Glutamatergic neuron (in vitro differentiated cells): ENCODE measurements around the gene MTG2. TPM values are rescaled to one million over a fixed set of nuclear protein-coding genes. Genes with fewer than 3 reads are reported as not detected.

ENCODE experiments used
- DNase-seq: peaks from one replicate; pipeline ENCODE4 v3.0.0; 2022
- H3K27ac Mint-ChIP-seq: one replicate; pipeline ENCODE4 v1.8.0; 2020; ENCODE audit warnings: mild to moderate bottlenecking, mixed read lengths, inconsistent platforms; ENCODE audit not compliant: unreplicated experiment
- H3K27me3 Mint-ChIP-seq: one replicate; pipeline ENCODE4 v1.8.0; 2020; ENCODE audit warnings: mild to moderate bottlenecking, moderate library complexity, mixed read lengths, inconsistent platforms; ENCODE audit not compliant: unreplicated experiment
- H3K36me3 Mint-ChIP-seq: one replicate; pipeline ENCODE4 v1.8.0; 2020; ENCODE audit warnings: mild to moderate bottlenecking, mixed read lengths, inconsistent platforms; ENCODE audit not compliant: unreplicated experiment
- H3K4me1 Mint-ChIP-seq: one replicate; pipeline ENCODE4 v1.8.0; 2020; ENCODE audit warnings: mild to moderate bottlenecking, low read depth, mixed read lengths, inconsistent platforms; ENCODE audit not compliant: unreplicated experiment
- H3K4me3 Mint-ChIP-seq: one replicate; pipeline ENCODE4 v1.8.0; 2020; ENCODE audit warnings: mild to moderate bottlenecking, mixed read lengths, inconsistent platforms; ENCODE audit not compliant: unreplicated experiment
- H3K9me3 Mint-ChIP-seq: one replicate; pipeline ENCODE4 v1.8.0; 2020; ENCODE audit warnings: mild to moderate bottlenecking, moderate library complexity, mixed read lengths, inconsistent platforms; ENCODE audit not compliant: unreplicated experiment
- CTCF ChIP-seq: fragments of 200-600 bp; sonication (generic); IDR thresholded peaks from one replicate; pipeline ENCODE4 v1.5.0; 2021; ENCODE audit not compliant: partially characterized antibody, unreplicated experiment
- total RNA-seq: library from RNA; stranded (reverse); fragmentation: NEBNext Ultra II Directional; extraction: Animal tissue kit (Norgen Biotek cat#: 25700); gene quantifications from one replicate; pipeline ENCODE4 v1.2.1, GENCODE V29; 2021; ENCODE audit not compliant: unreplicated experiment

MTG2 gene
- total RNA-seq, 1 donor from 2014 or later = 27.1 TPM

- Mint-ChIP-seq H3K4me1 (peaks cover 1% of the 10 kb centered on the region), H3K9me3 (peaks cover 2% of the 10 kb centered on the region), H3K4me3 (no peak overlapping the region), H3K27me3 (peaks cover 6% of the 10 kb centered on the region), H3K36me3 (no peaks in the 10 kb centered on the region), H3K27ac (no peak overlapping the region)
- TF ChIP-seq CTCF = no peak
- DNase-seq = no peak
These were observed 46.8 kb downstream of the MTG2 start for GRCh38 chr20:62229667-62230066.

GRCh38 chr20:62230276-62230675, 47.4 kb downstream of the MTG2 start:
- peaks cover 4% of the 10 kb centered on the region for H3K27me3 Mint-ChIP-seq

GRCh38 chr20:62230696-62231095, 47.9 kb downstream of the MTG2 start:
- Mint-ChIP-seq H3K4me3 (no peak overlapping the region), H3K36me3 (no peaks in the 10 kb centered on the region), H3K4me1 (peaks cover 1% of the 10 kb centered on the region), H3K27me3 (peaks cover 4% of the 10 kb centered on the region), H3K27ac (no peak overlapping the region), H3K9me3 (peaks cover 2% of the 10 kb centered on the region)
- no peak for DNase-seq
- TF ChIP-seq CTCF = no peak

More at GRCh38 chr20:62230276-62230675, 47.4 kb downstream of the MTG2 start:
- Mint-ChIP-seq H3K4me3 (no peak overlapping the region), H3K4me1 (peaks cover 1% of the 10 kb centered on the region), H3K9me3 (peaks cover 2% of the 10 kb centered on the region), H3K36me3 (no peaks in the 10 kb centered on the region), H3K27ac (no peak overlapping the region)
- no peak for DNase-seq
- TF ChIP-seq CTCF = no peak

GRCh38 chr20:62231292-62231691, 48.5 kb downstream of the MTG2 start:
- H3K27me3 Mint-ChIP-seq = peaks cover 4% of the 10 kb centered on the region
- H3K9me3 Mint-ChIP-seq = peaks cover 2% of the 10 kb centered on the region
- H3K27ac Mint-ChIP-seq = no peak overlapping the region
- H3K4me1 Mint-ChIP-seq = peaks cover 1% of the 10 kb centered on the region
- H3K36me3 Mint-ChIP-seq = no peaks in the 10 kb centered on the region
- DNase-seq = no peak
- no peak for TF ChIP-seq CTCF
- no peak overlapping the region for H3K4me3 Mint-ChIP-seq

GRCh38 chr20:62232194-62232593, 49.4 kb downstream of the MTG2 start:
- no peaks in the 10 kb centered on the region for H3K9me3 Mint-ChIP-seq
- H3K27me3 Mint-ChIP-seq = peaks cover 4% of the 10 kb centered on the region
- H3K36me3 Mint-ChIP-seq = no peaks in the 10 kb centered on the region
- H3K27ac Mint-ChIP-seq = no peak overlapping the region
- H3K4me3 Mint-ChIP-seq = no peak overlapping the region
- no peaks in the 10 kb centered on the region for H3K4me1 Mint-ChIP-seq
- DNase-seq = no peak
- no peak for TF ChIP-seq CTCF
